Activated CD8-positive, alpha-beta T cell treated with anti-CD3 and anti-CD28 coated beads for 36 hours (primary cell): Measurements from ENCODE around the gene NECAB3. TPM values are rescaled to one million over a fixed set of nuclear protein-coding genes. Genes with fewer than 3 reads are reported as not detected.

ENCODE experiments used
- ATAC-seq: fragments of 200-7000 bp; cut with Tn5 transposase; one replicate; pipeline ENCODE4 v1.10.0; 2021; ENCODE audit warnings: mild to moderate bottlenecking, moderate library complexity
- CTCF ChIA-PET: fragments of 350-600 bp; sonication (Branson Sonifier 250); formaldehyde crosslinking; loops from one replicate; lab custom pipeline; 2021; ENCODE audit warnings: antibody characterized with exemption; lab: Charles Lee
- POLR2A ChIA-PET: fragments of 350-600 bp; sonication (Branson Sonifier 250); formaldehyde crosslinking; loops from one replicate; lab custom pipeline; 2021; ENCODE audit warnings: antibody characterized with exemption; lab: Charles Lee
- DNase-seq: peaks from one replicate; pipeline ENCODE4 v3.0.0-alpha.2; 2020
- H3K27ac Mint-ChIP-seq: one replicate; pipeline ENCODE4 v1.8.0; 2021; ENCODE audit warnings: mild to moderate bottlenecking, mixed read lengths
- H3K27me3 Mint-ChIP-seq: one replicate; pipeline ENCODE4 v1.8.0; 2021; ENCODE audit warnings: mixed read lengths
- H3K36me3 Mint-ChIP-seq: one replicate; pipeline ENCODE4 v1.8.0; 2021; ENCODE audit warnings: low read depth, mixed read lengths
- H3K4me1 Mint-ChIP-seq: one replicate; pipeline ENCODE4 v1.8.0; 2021; ENCODE audit warnings: low read depth, mixed read lengths
- H3K4me3 Mint-ChIP-seq: one replicate; pipeline ENCODE4 v1.8.0; 2021; ENCODE audit warnings: mild to moderate bottlenecking, moderate library complexity, mixed read lengths
- H3K9me3 Mint-ChIP-seq: one replicate; pipeline ENCODE4 v1.8.0; 2021; ENCODE audit warnings: mixed read lengths
- intact Hi-C: fragments of 100-400 bp; cut with micrococcal nuclease; formaldehyde crosslinking; loops from one replicate; pipeline ENCODE4 v1.10.0; 2022
- total RNA-seq, 2 experiments: library from RNA; stranded (reverse); gene quantifications; one replicate each; pipeline ENCODE4 v1.2.3, GENCODE V29; 2021
- TF ChIP-seq, protein P1 (sequence below): fragments of 200-600 bp; IDR thresholded peaks from one replicate; pipeline ENCODE4 v1.8.0; 2022; ENCODE audit warnings: antibody characterized with exemption, mild to moderate bottlenecking

NECAB3 gene
- total RNA-seq, 2 experiments from 2014 or later = 13.7 to 16.0 TPM

GRCh38 chr20:33709398-33709797 lies 35.2 kb upstream of the NECAB3 start:
- Mint-ChIP-seq H3K27ac (no peak overlapping the region), H3K4me3 (no peak overlapping the region), H3K27me3 (no peaks in the 10 kb centered on the region), H3K36me3 (peaks cover 13% of the 10 kb centered on the region), H3K4me1 (peaks cover 16% of the 10 kb centered on the region), H3K9me3 (no peaks in the 10 kb centered on the region)
- intact Hi-C loops = no loop called here
- CTCF ChIA-PET = interaction anchor here (0.7 kb wide), 1 partner anchor 23 kb away, joined by 3 read pairs; no protein-coding TSS in a partner anchor
- DNase-seq = peak; percentile 19
- TF ChIP-seq, protein P1, sequence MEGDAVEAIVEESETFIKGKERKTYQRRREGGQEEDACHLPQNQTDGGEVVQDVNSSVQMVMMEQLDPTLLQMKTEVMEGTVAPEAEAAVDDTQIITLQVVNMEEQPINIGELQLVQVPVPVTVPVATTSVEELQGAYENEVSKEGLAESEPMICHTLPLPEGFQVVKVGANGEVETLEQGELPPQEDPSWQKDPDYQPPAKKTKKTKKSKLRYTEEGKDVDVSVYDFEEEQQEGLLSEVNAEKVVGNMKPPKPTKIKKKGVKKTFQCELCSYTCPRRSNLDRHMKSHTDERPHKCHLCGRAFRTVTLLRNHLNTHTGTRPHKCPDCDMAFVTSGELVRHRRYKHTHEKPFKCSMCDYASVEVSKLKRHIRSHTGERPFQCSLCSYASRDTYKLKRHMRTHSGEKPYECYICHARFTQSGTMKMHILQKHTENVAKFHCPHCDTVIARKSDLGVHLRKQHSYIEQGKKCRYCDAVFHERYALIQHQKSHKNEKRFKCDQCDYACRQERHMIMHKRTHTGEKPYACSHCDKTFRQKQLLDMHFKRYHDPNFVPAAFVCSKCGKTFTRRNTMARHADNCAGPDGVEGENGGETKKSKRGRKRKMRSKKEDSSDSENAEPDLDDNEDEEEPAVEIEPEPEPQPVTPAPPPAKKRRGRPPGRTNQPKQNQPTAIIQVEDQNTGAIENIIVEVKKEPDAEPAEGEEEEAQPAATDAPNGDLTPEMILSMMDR = no peak
- POLR2A ChIA-PET = no interaction called here
- ATAC-seq = peak; percentile 62

- Mint-ChIP-seq H3K9me3 (no peaks in the 10 kb centered on the region), H3K4me1 (peaks cover 16% of the 10 kb centered on the region), H3K27ac (no peak overlapping the region), H3K27me3 (no peaks in the 10 kb centered on the region), H3K36me3 (peaks cover 13% of the 10 kb centered on the region), H3K4me3 (no peak overlapping the region)
- ChIA-PET POLR2A (no interaction called here), CTCF (no interaction called here)
- ATAC-seq = no peak
- intact Hi-C loops = no loop called here
- no peak for DNase-seq
- TF ChIP-seq, protein P1 = no peak
Measured at GRCh38 chr20:33707668-33708067, 33.4 kb upstream of the NECAB3 start.

- H3K27me3 Mint-ChIP-seq = no peaks in the 10 kb centered on the region
- ChIA-PET CTCF (no interaction called here), POLR2A (interaction anchor here (0.6 to 1.2 kb wide), 2 partner anchors 25 to 28 kb away, joined by 3 read pairs; partner anchors contain the start of gene ZNF341)
- no peaks in the 10 kb centered on the region for H3K36me3 Mint-ChIP-seq
- no peak overlapping the region for H3K4me3 Mint-ChIP-seq
- DNase-seq (no peak), ATAC-seq (no peak)
- no peak overlapping the region for H3K27ac Mint-ChIP-seq
- no peaks in the 10 kb centered on the region for H3K9me3 Mint-ChIP-seq
- H3K4me1 Mint-ChIP-seq = peaks cover 5% of the 10 kb centered on the region
- TF ChIP-seq, protein P1 = no peak
- intact Hi-C loops = no loop called here
Measured at GRCh38 chr20:33704197-33704924, 30.1 kb upstream of the NECAB3 start.

GRCh38 chr20:33703498-33704137 lies 29.4 kb upstream of the NECAB3 start:
- POLR2A ChIA-PET = interaction anchor here (0.6 to 1.2 kb wide), 2 partner anchors 24 to 28 kb away, joined by 3 read pairs; partner anchors contain the start of gene ZNF341
- intact Hi-C loops = no loop called here

More at GRCh38 chr20:33703498-33704137, 29.4 kb upstream of the NECAB3 start:
- H3K36me3 Mint-ChIP-seq = no peaks in the 10 kb centered on the region
- H3K9me3 Mint-ChIP-seq = no peaks in the 10 kb centered on the region
- DNase-seq (no peak), ATAC-seq (no peak)
- no peaks in the 10 kb centered on the region for H3K27me3 Mint-ChIP-seq
- H3K27ac Mint-ChIP-seq = no peak overlapping the region
- CTCF ChIA-PET = no interaction called here
- TF ChIP-seq, protein P1 = no peak
- H3K4me3 Mint-ChIP-seq = no peak overlapping the region
- H3K4me1 Mint-ChIP-seq = no peaks in the 10 kb centered on the region
